IMR-90 (cell line): Measurements from ENCODE around the gene BLTP2. TPM values are rescaled to one million over a fixed set of nuclear protein-coding genes. Genes with fewer than 3 reads are reported as not detected.
"Not testable (repeated sequence)": the region's sequence is repeated elsewhere in the genome, so short reads cannot be mapped to it uniquely, and the experiment has no call there.

Experiments used
- ATAC-seq: fragments of 200-7000 bp; cut with Tn5 transposase; 2 replicates; pipeline ENCODE4 v1.9.1; 2020; ENCODE audit warnings: low read depth, mild to moderate bottlenecking, moderate library complexity
- BruUV-seq: library from RNA; stranded (reverse); fragments of 400-500 nt; replicated peaks from 2 replicates; lab custom pipeline; 2021; lab: Mats Ljungman, UMichigan
- CTCF ChIA-PET: fragments of 300-600 bp; formaldehyde crosslinking; extraction: SDS; loops from one replicate; lab custom pipeline; 2021; ENCODE audit warnings: antibody characterized with exemption; lab: Yijun Ruan, JAX
- POLR2A ChIA-PET: fragments of 300-600 bp; sonication (Branson Sonifier 250); formaldehyde crosslinking; loops from one replicate; lab custom pipeline; 2022; ENCODE audit warnings: antibody characterized with exemption; ENCODE audit not compliant: unreplicated experiment; lab: Charles Lee
- DNase-seq: peaks from one replicate; pipeline ENCODE4 v3.0.0; 2013
- H2AFZ ChIP-seq: replicated peaks from 2 replicates; pipeline ENCODE3; 2013; ENCODE audit warnings: low read length, mild to moderate bottlenecking; ENCODE audit not compliant: poor library complexity
- H2AK5ac ChIP-seq: 2 replicates; pipeline ENCODE4 v1.6.1; 2013; ENCODE audit warnings: low read depth, low read length, inconsistent platforms
- H2AK9ac ChIP-seq: replicated peaks from 2 replicates; pipeline ENCODE3; 2013; ENCODE audit warnings: mild to moderate bottlenecking, low read depth, low read length, moderate library complexity; ENCODE audit not compliant: poor library complexity
- H2BK120ac ChIP-seq: 2 replicates; pipeline ENCODE4 v1.6.1; 2013; ENCODE audit warnings: low read depth, low read length, inconsistent platforms
- H2BK15ac ChIP-seq: 3 replicates; pipeline ENCODE4 v1.6.1; 2013; ENCODE audit warnings: low read depth, low read length, inconsistent platforms
- H2BK20ac ChIP-seq: 2 replicates; pipeline ENCODE4 v1.6.1; 2013; ENCODE audit warnings: low read depth, mild to moderate bottlenecking, inconsistent platforms, low read length, moderate library complexity
- H2BK5ac ChIP-seq: 2 replicates; pipeline ENCODE4 v1.6.1; 2013; ENCODE audit warnings: mild to moderate bottlenecking, low read depth, low read length, inconsistent platforms; ENCODE audit not compliant: poor library complexity, severe bottlenecking
- H3K14ac ChIP-seq: replicated peaks from 2 replicates; pipeline ENCODE4 v1.6.1; 2013; ENCODE audit warnings: low read depth, low read length, inconsistent platforms
- H3K18ac ChIP-seq: 2 replicates; pipeline ENCODE4 v1.6.1; 2013; ENCODE audit warnings: low read depth, low read length, control low read depth
- H3K23ac ChIP-seq: 2 replicates; pipeline ENCODE4 v1.6.1; 2013; ENCODE audit warnings: low read depth, low read length, inconsistent platforms
- H3K27ac ChIP-seq: 2 replicates; pipeline ENCODE4 v1.5.1; 2013; ENCODE audit warnings: mild to moderate bottlenecking, control low read depth, low read length; ENCODE audit not compliant: insufficient read depth
- H3K27me3 ChIP-seq: 2 replicates; pipeline ENCODE4 v1.6.1; 2013; ENCODE audit warnings: low read length; ENCODE audit not compliant: control insufficient read depth, insufficient read depth
- H3K36me3 ChIP-seq: 2 replicates; pipeline ENCODE4 v1.6.1; 2013; ENCODE audit warnings: low read length, mixed read lengths; ENCODE audit not compliant: control insufficient read depth, insufficient read depth
- H3K4ac ChIP-seq: 2 replicates; pipeline ENCODE4 v1.6.1; 2013; ENCODE audit warnings: low read depth, low read length, inconsistent platforms
- H3K4me1 ChIP-seq: 2 replicates; pipeline ENCODE4 v1.6.1; 2013; ENCODE audit warnings: low read length, mixed read lengths; ENCODE audit not compliant: control insufficient read depth, insufficient read depth
- H3K4me2 ChIP-seq: 2 replicates; pipeline ENCODE4 v1.6.1; 2013; ENCODE audit warnings: low read depth, mild to moderate bottlenecking, control low read depth, low read length, moderate library complexity
- H3K4me3 ChIP-seq: 2 replicates; pipeline ENCODE4 v1.5.1; 2013; ENCODE audit warnings: low read depth, mild to moderate bottlenecking, control low read depth, low read length, moderate library complexity; ENCODE audit not compliant: insufficient read depth
- H3K56ac ChIP-seq: 2 replicates; pipeline ENCODE4 v1.6.1; 2013; ENCODE audit warnings: low read length, inconsistent platforms; ENCODE audit not compliant: insufficient read depth; ENCODE audit errors: extremely low read depth
- H3K79me1 ChIP-seq, 2 experiments: 2 replicates each; pipeline ENCODE4 v1.6.1; 2013; ENCODE audit warnings: low read length in 2 of 2, inconsistent platforms in 1 of 2, low read depth in 1 of 2
- H3K9ac ChIP-seq: 2 replicates; pipeline ENCODE4 v1.6.1; 2013; ENCODE audit warnings: low read depth, low read length, control low read depth
- H3K9me1 ChIP-seq: 2 replicates; pipeline ENCODE4 v1.6.1; 2013; ENCODE audit warnings: low read length, inconsistent platforms; ENCODE audit not compliant: insufficient read depth
- H3K9me3 ChIP-seq: 2 replicates; pipeline ENCODE4 v1.6.1; 2013; ENCODE audit warnings: low read length; ENCODE audit not compliant: control insufficient read depth, insufficient read depth
- H4K20me1 ChIP-seq: 2 replicates; pipeline ENCODE4 v1.6.1; 2013; ENCODE audit warnings: low read length, inconsistent platforms; ENCODE audit not compliant: insufficient read depth
- H4K5ac ChIP-seq: 2 replicates; pipeline ENCODE4 v1.6.1; 2013; ENCODE audit warnings: mild to moderate bottlenecking, low read depth, low read length, control low read depth
- H4K8ac ChIP-seq, 2 experiments: 2 replicates each; pipeline ENCODE4 v1.6.1; 2013; ENCODE audit warnings: low read depth in 2 of 2, low read length in 2 of 2, control low read depth in 1 of 2, inconsistent platforms in 1 of 2
- H4K91ac ChIP-seq: 2 replicates; pipeline ENCODE4 v1.6.1; 2013; ENCODE audit warnings: low read depth, low read length, inconsistent platforms; ENCODE audit not compliant: insufficient read depth
- WGBS, 2 experiments: methylation state at CpG; one replicate each; pipeline versions ENCODE4 v1.1.5 to v1.1.7; 2013; ENCODE audit warnings: missing lambda C conversion rate in 2 of 2; ENCODE audit not compliant: insufficient read length in 1 of 2; ENCODE audit errors: extremely low coverage in 2 of 2; 5-methylcytosine and 5-hydroxymethylcytosine counted together
- dilution Hi-C: fragments of 300-500 bp; cut with HindIII; formaldehyde crosslinking; loops from one replicate; pipeline ENCODE4 v1.14.3; 2018; ENCODE audit warnings: low sequenced_read_pairs; ENCODE audit not compliant: unreplicated experiment
- in situ Hi-C: fragments of 300-500 bp; cut with MboI; formaldehyde crosslinking; loops from 3 replicates; pipeline ENCODE4 v1.14.3; 2019; ENCODE audit warnings: low sequenced_read_pairs, inconsistent platforms, mixed read lengths
- intact Hi-C: fragments of 100-400 bp; cut with micrococcal nuclease; formaldehyde crosslinking; loops from 2 replicates; pipeline ENCODE4 v1.10.0; 2022
- polyA plus RNA-seq, 3 experiments: library from polyadenylated mRNA; depleted of rRNA; stranded (reverse); fragments of >200 nt; gene quantifications; 2 replicates each; pipeline ENCODE4 v1.2.3, GENCODE V29; 2012; ENCODE audit warnings: low replicate concordance in 1 of 3
- total RNA-seq: library from RNA; depleted of rRNA; stranded (reverse); fragments of >200 nt; gene quantifications from 2 replicates; pipeline ENCODE4 v1.2.3, GENCODE V29; 2012

BLTP2 gene
- total and polyA plus RNA-seq, 2 of the 4 experiments (the other 2 are of a cell fraction): 42.3 to 174 TPM

GRCh38 chr17:28659497-28659881, 14.5 kb upstream of the BLTP2 start:
- H3K36me3 ChIP-seq: peaks cover 17% of the 10 kb centered on the region
- H2BK15ac ChIP-seq, POLR2A ChIA-PET, intact Hi-C loops, H4K5ac ChIP-seq, dilution Hi-C loops, H3K9me3 ChIP-seq, H3K4me1 ChIP-seq, H2AK9ac ChIP-seq, H3K23ac ChIP-seq, CTCF ChIA-PET, H3K56ac ChIP-seq, H2BK120ac ChIP-seq, H3K18ac ChIP-seq, BruUV-seq, H4K8ac ChIP-seq, in situ Hi-C loops, H3K14ac ChIP-seq, H2AFZ ChIP-seq, H2AK5ac ChIP-seq, H2BK20ac ChIP-seq, H3K4me3 ChIP-seq, H3K4ac ChIP-seq, H3K4me2 ChIP-seq, H3K9ac ChIP-seq, ATAC-seq, H3K27ac ChIP-seq, H4K91ac ChIP-seq, H3K27me3 ChIP-seq, DNase-seq, H2BK5ac ChIP-seq: not testable (repeated sequence)
- peaks cover 9 to 62% of the 10 kb centered on the region in 2 experiments; a peak in 3 of 4 replicates for H3K79me1 ChIP-seq
- H4K20me1 ChIP-seq: peaks cover 48% of the 10 kb centered on the region
- WGBS, 2 experiments: no CpG with 5 or more reads among the region's 23 CpGs
- peaks cover 11% of the 10 kb centered on the region; the same call in 1 of the 2 replicates for H3K9me1 ChIP-seq

- H3K4me2 ChIP-seq, H3K56ac ChIP-seq, DNase-seq, H3K14ac ChIP-seq, H2BK120ac ChIP-seq, H2AFZ ChIP-seq, POLR2A ChIA-PET, dilution Hi-C loops, H3K9me3 ChIP-seq, H2AK5ac ChIP-seq, H3K4me3 ChIP-seq, H4K5ac ChIP-seq, intact Hi-C loops, H3K27ac ChIP-seq, H4K91ac ChIP-seq, ATAC-seq, H2BK15ac ChIP-seq, H2BK5ac ChIP-seq, H4K8ac ChIP-seq, BruUV-seq, H2AK9ac ChIP-seq, H3K23ac ChIP-seq, H2BK20ac ChIP-seq, H3K27me3 ChIP-seq, H3K9ac ChIP-seq, H3K4ac ChIP-seq, CTCF ChIA-PET, H3K18ac ChIP-seq, H3K4me1 ChIP-seq, in situ Hi-C loops: not testable (repeated sequence)
- peaks cover 19% of the 10 kb centered on the region for H3K36me3 ChIP-seq
- peaks cover 42% of the 10 kb centered on the region for H4K20me1 ChIP-seq
- peaks cover 12 to 58% of the 10 kb centered on the region in 2 experiments; a peak in 3 of 4 replicates for H3K79me1 ChIP-seq
- WGBS, 2 experiments: 97% methylated on average over 20 of the region's 46 CpGs; no CpG with 5 or more reads in 1 of the 2 experiments
- H3K9me1 ChIP-seq: peaks cover 11% of the 10 kb centered on the region; the same call in 1 of the 2 replicates
Observed at GRCh38 chr17:28658766-28659496, 14.0 kb upstream of the BLTP2 start.
